Measurements from ENCODE around the gene KRCC1.

- TF ChIP-seq RAD51 (IDR thresholded peaks at IDR 0.05; ENCODE audit: borderline replicate concordance, low read depth) = no peak
- no peak for TF ChIP-seq ZNF121 (CRISPR knock-in tag; conservative IDR thresholded peaks at IDR 0.05)
- TF ChIP-seq POLR2A (conservative IDR thresholded peaks at IDR 0.05) = no peak
- no peak for TF ChIP-seq ZNF280A (IDR thresholded peaks at IDR 0.05; ENCODE audit: low read depth, partially characterized antibody)
- TF ChIP-seq CTCF (IDR thresholded peaks at IDR 0.05 in 2 of 3, conservative IDR thresholded peaks at IDR 0.05 in 1 of 3; ENCODE audit: insufficient read depth in 2 of 3, low read depth in 1 of 3, low read length in 3 of 3) = no peak
- no peak for TF ChIP-seq E2F3 (CRISPR knock-in tag; IDR thresholded peaks at IDR 0.05)
- TF ChIP-seq ATF1 (CRISPR knock-in tag; IDR thresholded peaks at IDR 0.05) = no peak
- TF ChIP-seq ATF1 (tag; IDR thresholded peaks at IDR 0.05) = no peak
- TF ChIP-seq FOXP4 (CRISPR knock-in tag; IDR thresholded peaks at IDR 0.05; ENCODE audit: borderline replicate concordance) = no peak
These were observed 49.8 kb downstream of the KRCC1 start for GRCh38 chr2:88005776-88006175.
